ENCODE results near the gene AOX1.
"Not testable (repeated sequence)": the region's sequence is repeated elsewhere in the genome, so short reads cannot be mapped to it uniquely, and the experiment has no call there.

Gene AOX1

DNA sequence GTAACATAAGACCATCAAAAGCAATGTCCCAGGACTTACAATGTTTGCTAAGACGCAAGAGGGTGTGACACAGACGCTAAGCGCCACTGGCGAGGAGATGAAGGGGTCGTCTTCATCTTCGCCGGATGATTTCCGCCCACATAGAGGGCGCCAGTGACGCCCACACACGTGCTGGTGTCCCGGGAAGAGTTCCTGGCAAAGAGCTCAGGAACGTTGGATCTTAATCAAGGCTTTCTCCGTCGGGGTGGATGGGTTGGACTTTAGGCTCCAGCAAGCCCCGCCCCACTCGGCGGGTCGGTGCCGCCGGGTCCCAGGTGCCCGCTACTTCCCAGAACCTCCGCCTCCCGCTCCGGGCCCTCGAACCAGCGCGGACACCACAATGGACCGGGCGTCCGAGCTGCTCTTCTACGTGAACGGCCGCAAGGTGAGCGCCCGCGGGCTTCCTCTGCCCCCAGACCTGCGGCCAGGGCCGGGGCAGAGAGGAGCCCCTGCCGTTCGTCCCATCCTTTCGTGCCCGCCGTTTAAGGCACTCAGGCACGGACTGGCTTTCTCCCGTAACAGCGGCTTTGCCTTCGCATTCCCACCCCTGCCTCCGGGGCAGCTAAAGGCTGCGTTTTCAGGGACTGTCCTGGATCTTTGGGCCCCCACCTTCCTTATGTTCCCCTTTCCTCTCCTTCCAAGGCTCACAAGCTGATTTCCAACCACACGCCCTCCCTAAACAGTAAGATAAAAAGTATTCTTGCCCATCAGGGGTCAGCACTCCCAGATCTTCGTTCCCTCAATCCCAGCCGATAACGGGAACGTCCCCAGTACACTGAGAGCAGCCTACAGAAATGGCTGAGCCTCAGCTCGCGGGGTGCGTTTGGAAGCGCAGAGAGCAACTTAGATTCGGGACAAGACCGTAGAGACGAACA is at the start of gene AOX1:
Gene AOX1, plus strand, starts transcription at position 285 of the 914 bp plus-strand sequence. Its CDS starts 95 bp downstream, at position 380.
- DNase-seq (ENCODE audit: low spot score) = no peak

DNA sequence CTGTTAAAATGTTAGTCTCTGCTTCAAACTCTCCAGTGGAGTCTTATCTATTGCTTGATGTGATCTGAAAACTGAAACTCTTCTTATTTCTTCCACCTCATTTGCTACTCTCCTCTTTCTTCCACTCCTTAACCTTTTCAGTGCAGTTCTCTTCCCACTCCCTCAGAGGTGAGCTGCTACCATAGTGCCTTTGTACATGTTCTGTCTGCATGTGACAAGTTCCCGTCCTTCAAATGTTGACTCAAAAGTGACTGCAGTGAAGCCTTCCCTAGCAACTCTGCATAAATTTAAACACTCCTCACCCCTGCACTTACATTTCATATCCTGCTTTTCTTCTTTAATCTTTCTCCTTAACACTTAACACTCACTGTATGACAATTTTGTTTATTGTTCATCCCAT is 47.7 kb upstream of the AOX1 start:
- DNase-seq (ENCODE audit: low spot score) = no peak

DNA sequence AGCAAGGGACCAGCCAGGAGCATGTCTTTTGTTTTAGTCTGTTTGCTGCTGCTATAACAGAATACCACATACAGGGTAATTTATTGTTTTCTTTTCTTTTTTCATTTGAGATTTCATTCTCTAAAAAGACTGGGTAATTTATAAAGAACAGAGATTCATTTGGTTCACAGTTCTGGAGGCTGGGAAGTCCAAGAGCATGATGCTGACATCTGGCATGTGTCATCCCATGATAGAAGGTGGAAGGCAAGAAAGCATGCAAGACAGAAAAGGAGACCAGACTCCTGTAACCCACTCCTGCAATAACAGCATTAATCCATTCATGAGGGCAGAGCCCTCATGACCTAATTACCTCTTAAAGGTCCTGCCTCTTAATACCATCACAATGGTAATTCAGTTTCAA is 45.0 kb upstream of the AOX1 start:
- DNase-seq (ENCODE audit: low spot score) = no peak

DNA sequence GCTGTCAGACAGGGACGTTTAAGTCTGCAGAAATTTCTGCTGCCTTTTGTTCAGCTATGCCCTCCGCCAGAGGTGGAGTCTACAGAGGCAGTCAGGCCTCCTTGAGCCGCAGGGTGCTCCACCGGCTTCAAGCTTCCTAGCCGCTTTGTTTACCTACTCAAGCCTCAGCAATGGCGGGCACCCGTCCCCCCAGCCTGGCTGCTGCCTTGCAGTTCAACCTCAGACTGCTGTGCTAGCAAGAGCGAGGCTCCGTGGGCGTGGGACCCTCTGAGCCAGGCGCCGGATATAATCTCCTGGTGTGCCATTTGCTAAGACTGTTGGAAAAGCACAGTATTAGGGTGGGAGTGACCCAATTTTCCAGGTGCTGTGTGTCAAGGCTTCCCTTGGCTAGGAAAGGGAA is 19.2 kb upstream of the AOX1 start:
- not testable (repeated sequence) for DNase-seq (ENCODE audit: low spot score)

GRCh38 chr2:200567932-200568331 is 17.9 kb upstream of the AOX1 start:
- no peak for DNase-seq (ENCODE audit: low spot score)

DNA sequence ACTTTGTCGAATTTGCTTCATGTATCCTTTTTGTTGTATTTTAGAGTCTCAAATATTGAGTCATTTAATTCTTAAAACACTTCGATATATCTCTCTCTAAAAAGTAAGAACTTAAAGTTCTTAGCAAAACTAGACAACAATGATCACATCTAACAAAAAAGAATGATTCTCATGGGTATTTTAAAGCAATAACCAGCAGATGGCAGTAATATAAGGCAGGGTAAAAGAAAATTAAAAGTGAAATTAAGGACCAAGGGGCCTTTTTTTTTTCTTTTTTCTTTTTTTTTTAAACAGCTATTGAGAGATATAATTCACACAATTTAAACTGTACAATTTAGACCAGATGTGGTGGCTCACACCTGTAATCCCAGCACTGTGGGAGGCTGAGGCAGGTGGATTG is 9.9 kb upstream of the AOX1 start:
- no peak for DNase-seq (ENCODE audit: low spot score)

- DNase-seq (ENCODE audit: low spot score) = no peak
These were observed 8.8 kb upstream of the AOX1 start for GRCh38 chr2:200577027-200577426.

DNA sequence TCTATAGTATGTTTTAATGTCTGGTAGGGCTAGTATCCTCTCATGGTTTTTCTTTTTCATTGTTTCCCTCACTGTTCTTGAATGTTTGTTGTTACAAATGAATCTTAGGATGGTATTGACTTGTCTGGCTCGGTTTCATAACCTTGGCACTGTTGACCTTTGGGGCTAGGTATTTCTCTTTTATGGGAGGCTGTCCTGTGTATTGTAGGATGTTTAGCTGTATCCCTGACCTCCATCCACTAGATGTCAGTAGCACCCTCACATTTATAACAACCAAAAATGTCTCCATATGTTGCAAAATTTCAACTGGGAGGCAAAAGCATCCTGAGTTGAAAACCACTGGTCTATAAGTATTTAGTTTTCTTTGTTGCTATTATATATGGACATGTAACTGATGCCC is 7.0 kb upstream of the AOX1 start:
- DNase-seq (ENCODE audit: low spot score) = peak; percentile 11

DNA sequence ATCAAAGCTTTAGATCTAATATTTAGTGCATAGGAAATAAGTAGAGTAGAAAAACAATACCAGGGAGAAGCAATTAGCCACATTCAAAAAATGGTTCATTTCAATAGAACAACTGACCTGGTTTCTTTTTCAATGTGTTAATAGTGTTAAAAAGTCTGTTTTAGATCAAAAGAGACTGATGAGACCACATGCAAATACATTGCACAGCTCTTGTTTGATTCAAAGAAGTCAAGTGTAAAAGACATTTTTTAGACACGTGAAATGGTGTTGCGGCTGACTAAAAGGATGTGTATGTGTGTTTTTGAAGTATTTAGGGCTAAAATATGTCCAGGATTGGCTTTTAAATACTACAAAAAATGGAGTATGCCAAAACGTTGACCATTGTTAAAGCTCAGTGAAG is 1.2 kb upstream of the AOX1 start:
- DNase-seq (ENCODE audit: low spot score) = no peak

- no peak for DNase-seq (ENCODE audit: low spot score)
These were observed 479 bp upstream of the AOX1 start for GRCh38 chr2:200585340-200585729.

DNA sequence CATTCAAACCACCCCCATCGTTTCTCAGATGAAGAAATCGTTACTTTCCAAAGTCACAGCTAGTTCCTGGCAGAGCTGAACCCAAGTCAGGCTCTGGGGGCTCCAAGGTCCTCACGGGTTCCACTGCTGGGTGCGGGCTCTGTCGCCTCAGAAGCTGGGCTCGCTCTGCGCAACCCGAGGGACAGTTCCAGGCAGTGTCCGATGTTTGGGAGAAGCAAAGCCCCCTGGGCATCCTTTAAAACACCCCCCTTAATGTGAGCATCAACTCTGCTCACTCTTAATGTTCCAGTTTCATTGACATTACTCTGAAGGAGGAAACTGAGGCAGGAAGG is 796 bp downstream of the AOX1 start:
- DNase-seq (ENCODE audit: low spot score) = no peak

DNA sequence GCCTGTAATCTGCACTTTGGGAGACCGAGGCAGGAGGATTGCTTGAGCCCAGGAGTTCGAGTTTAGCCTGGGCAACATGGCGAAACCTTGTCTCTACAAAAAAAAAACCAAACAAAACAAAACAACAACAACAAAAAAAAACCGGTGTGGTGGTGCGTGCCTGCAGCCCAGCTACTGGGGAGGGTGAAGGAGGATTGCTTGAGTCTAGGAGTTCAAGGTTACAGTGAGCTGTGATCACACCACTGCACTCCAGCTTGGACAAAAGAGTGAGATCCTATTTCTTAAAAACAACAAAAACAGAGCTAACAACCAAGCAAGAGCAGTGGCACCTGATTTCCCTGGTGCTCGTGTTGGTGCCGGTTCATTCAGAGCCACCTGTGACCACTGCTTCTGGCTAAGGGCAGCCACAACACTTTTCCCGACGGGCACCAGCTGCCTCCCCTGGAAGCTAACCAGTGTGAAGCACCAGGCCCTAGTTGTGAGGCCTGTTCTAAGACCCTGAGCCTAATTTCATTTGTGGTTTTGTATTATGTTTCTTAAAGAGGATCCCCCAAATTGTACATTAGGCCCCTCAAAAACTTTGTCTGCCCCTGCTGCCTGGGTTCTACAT is 1.3 kb downstream of the AOX1 start:
- DNase-seq (ENCODE audit: low spot score) = no peak

DNA sequence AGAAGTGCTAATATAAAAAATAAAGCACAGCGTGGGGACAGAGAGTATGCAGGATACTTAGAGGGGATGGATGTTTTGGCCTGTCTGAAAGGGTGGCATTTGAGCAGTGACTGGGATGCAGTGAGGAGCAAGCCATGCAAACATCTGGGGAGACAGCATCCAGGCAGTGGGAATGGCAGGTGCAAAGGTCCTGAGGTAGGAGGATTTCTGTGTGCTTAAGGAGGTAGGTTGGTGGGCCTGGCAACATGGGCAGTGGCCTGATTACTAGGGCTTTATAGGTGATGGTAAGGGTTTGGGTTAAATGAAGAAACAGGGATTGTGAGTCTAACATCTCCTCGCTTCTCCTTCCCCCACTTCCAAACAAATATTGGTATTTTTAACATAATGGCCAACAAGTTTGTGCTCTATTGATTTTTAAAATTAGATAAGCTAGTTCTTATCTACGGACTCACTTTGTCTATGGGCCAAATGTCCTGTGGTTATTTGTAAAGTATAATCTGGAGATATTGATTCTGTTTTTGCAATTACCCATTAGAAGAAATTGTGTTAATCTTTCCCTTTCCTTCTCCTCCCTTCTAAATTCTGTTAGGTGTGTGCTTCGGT is 2.4 kb downstream of the AOX1 start:
- DNase-seq (ENCODE audit: low spot score) = no peak

GRCh38 chr2:200590090-200590489 is 4.3 kb downstream of the AOX1 start:
- DNase-seq (ENCODE audit: low spot score) = no peak

DNA sequence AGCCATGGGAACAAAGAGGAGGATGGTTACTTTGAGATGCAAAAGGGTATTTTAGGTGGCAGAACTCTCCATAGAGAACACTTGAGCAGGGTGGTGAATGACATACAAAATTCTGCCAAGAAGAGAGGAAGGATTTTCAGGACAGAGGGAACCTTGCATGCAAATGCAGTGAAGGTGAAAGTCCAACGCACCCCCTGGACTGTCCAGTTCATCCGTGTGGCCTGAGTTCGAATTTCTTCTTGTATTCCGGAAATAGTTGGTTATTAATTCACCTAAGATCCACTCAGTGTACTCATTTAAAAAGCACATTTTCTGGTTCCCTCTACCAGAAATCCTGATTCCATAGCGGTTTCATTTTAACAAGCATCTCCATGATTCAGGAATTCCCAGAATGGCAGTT is 5.5 kb downstream of the AOX1 start:
- DNase-seq (ENCODE audit: low spot score) = no peak

- DNase-seq (ENCODE audit: low spot score) = no peak
These were observed 6.7 kb downstream of the AOX1 start for GRCh38 chr2:200592406-200593075.

DNA sequence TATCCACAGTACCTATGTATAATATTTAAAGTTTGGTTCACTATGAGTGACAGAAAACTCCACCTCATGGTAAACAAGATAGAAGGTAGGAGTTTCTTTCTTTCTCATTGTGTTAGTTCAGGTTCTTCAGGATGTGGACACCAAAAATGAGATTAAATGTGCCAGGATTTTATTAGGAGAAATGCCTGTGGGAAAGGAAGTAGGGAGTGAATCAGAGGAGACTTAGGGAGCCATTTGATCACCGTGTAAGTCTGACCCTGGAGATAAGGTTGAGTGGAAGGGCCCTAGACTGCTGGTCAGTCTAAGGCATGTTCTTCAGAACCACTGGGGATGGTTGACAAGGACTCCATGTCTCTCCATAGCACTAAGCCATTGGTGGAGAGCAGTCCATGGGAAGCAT is 8.1 kb downstream of the AOX1 start:
- DNase-seq (ENCODE audit: low spot score) = no peak

DNA sequence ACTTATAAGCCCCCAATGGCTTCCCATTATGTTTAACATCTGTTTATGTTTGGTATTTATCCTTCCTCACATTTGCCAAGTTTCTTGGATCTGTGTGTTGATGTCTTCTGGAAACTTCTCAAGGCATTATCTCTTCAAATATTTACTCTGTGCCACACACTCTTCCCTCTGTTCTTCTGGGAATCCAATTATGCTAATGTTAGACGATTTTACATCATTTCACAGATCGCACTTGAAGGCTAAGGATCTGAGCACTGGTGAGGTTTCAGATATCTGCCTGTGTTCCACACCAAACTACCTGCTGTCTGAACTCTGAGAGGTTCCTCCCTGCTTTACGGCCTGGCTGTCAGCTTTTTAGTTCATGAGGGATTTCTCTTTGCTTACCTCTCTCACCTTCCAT is 10.1 kb downstream of the AOX1 start:
- DNase-seq (ENCODE audit: low spot score) = no peak

DNA sequence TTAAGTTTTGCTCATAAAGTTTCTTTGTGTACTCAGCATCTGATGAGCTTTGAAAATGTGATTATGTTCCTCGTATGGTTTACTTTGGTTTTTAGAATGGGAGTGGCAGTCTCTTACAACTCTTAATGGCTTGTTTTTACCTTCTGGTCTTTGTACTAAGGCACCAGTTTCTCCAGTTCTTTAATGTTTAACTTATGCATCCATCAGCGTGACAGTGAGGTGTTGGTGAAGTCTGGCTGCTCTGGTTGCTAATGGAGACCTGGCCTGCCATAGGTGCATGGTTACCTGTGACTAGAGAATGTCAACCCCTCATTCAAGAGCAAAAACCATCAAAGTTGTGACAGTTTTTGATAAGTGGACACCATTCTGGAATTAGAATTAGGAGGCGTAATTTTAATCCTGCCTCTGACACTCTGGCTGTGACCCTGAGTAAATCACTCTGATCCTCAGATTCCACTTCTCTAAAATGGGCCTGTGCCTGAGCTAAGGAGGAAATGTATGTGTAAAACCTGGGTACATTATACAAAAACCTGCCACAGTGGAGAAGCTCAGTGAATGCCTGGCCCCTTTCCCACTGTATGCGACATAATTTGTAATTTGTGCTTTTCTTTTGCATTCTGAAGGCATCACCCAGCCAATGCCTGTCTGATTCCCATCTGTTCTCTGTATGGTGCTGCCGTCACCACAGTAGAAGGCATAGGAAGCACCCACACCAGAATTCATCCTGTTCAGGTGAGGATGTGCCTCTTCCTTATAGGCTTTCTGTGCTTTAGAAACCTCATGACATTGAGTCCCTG is 11.2 kb downstream of the AOX1 start:
- no peak for DNase-seq (ENCODE audit: low spot score)

GRCh38 chr2:200599206-200599605 is 13.4 kb downstream of the AOX1 start:
- DNase-seq (ENCODE audit: low spot score) = no peak

DNA sequence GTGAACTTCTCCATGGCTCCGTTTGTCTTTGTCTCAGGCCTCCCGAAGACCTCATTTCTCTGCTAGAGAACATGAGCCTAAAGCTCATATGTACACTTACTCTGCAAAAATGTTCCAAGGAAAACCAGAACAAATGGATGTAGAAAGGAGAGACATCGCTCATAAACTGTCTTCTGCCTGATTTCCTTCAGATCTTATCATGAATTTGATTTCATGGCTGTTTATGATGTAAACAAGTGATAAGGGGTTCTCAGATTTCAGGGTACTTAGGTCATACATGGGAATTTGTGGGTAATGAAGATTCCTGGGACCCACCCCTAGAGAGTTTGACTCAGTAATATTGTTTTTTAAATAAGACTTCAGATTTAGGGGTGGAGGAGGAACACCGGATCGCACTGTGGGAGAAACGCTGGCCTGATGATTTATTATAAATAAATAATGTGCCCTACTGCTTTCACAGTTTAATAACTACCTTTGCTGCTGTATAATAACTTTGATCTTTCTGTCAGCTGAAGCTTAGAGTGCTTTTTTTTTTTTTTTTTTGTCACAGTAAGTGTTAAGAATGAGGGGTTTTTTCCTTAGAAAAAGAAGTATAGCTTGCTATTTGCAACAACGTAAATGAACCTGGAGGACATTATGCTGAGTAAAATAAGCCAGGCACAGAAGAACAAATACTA is 14.9 kb downstream of the AOX1 start:
- no peak for DNase-seq (ENCODE audit: low spot score)
